Astrocyte of the spinal cord (primary cell): Measurements from ENCODE around the gene TSPO.
"Not testable (repeated sequence)": the region's sequence is repeated elsewhere in the genome, so short reads cannot be mapped to it uniquely, and the experiment has no call there.

Experiments used
- DNase-seq: peaks from one replicate; pipeline ENCODE4 v3.0.0; 2011; ENCODE audit warnings: low read depth, low spot score
- H3K4me3 ChIP-seq: 2 replicates; pipeline ENCODE4 v1.5.1; 2011; ENCODE audit warnings: low read depth, mild to moderate bottlenecking, low read length, moderate library complexity
- CTCF ChIP-seq: IDR thresholded peaks from 2 replicates; pipeline ENCODE4 v1.5.1; 2012; ENCODE audit warnings: low read depth, mild to moderate bottlenecking, low read length, inconsistent platforms
- in situ Hi-C: cut with HindIII; loops from 2 replicates; pipeline ENCODE4 v1.10.0; 2017; ENCODE audit warnings: low sequenced_read_pairs

TSPO gene

GRCh38 chr22:43142880-43143562 is 8.3 kb upstream of the TSPO start, which contains the start of gene MCAT:
Gene MCAT (minus strand): TSS chr22:43143398. CDS start chr22:43143348, 50 bp downstream.
- in situ Hi-C loops, result no loop called here
- TF ChIP-seq CTCF, result no peak
- peak within 1 kb of the TSS; percentile 84 for H3K4me3 ChIP-seq
- DNase-seq, result peak; percentile 76

DNA sequence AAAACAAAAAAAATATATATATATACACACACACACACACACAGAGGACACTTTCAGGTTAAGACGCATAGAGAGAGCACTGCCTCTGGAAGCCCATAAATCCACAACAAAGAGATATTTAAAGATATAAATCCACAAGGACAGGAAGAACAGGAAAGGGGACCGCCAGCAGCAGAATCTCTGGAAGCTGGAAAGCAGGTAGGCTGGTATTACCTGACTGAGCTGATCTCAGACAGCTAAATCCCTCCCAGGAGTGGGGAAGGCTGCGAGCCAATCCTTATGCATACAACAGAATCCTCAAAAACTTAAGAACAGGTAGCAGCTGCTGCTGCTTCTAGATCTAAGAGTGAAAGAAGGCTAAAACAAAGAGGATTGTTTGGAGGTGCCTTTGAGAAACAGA is 6.4 kb upstream of the TSPO start:
- no peak for DNase-seq
- in situ Hi-C loops, result no loop called here
- no peak overlapping the region for H3K4me3 ChIP-seq
- TF ChIP-seq CTCF, result no peak

DNA sequence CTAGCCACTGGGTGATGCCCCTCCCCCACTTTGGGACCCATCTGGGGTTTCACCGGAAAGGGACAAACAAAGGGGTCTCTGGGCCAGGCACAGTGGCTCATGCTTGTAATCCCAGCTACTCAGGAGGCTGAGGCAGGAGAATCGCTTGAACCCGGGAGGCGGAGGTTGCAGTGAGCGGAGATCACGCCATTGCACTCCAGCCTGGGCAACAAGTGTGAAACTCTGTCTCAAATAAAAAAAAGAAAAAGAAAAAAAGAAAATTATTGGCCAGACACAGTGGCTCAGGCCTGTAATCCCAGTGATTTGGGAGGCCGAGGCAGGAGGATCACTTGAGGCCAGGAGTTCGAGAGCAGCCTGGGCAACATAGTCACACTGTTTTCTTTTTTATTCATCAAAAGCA is 6.0 kb upstream of the TSPO start:
- in situ Hi-C loops, DNase-seq, H3K4me3 ChIP-seq: not testable (repeated sequence)

DNA sequence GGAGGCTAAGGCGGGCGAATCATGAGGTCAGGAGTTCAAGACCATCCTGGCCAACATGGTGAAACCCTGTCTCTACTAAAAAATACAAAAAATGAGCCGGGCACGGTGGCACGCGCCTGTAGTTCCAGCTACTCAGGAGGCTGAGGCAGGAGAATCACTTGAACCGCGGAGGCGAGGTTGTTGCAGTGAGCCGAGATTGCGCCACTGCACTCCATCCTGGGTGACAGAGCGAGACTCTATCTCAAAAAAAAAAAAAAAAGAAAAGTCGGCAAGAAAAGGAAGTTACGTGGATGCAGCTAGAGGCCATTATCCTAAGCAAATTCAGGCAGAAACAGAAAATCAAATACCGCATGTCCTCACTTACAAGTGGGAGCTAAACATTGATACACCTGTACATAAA is 5.0 kb upstream of the TSPO start:
- in situ Hi-C loops, DNase-seq, H3K4me3 ChIP-seq: not testable (repeated sequence)

DNA sequence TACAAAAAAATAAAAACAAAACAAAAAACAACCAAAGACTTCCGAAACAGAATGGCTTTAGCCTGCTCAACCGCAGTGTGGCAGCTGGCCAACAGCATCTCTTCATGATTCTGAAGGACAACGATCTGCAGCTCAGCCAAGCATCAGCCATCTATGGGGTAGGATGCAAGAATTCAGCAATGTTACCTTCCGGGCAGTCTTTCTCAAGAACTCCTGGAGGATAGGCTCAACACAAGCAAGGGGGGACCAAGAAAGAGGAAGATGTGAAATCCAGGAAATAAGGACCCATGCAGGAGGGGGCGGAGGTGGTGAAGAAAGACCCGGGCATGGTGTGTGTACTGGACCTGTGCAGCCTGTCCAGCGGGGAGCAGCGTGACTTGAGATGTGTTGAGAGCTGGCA is 3.5 kb upstream of the TSPO start:
- in situ Hi-C loops, result no loop called here
- DNase-seq, result no peak
- no peak for TF ChIP-seq CTCF
- H3K4me3 ChIP-seq, result no peak overlapping the region

- TF ChIP-seq CTCF, result no peak
- no peak overlapping the region for H3K4me3 ChIP-seq
- DNase-seq, result no peak
- in situ Hi-C loops, result no loop called here
These were observed 2.8 kb upstream of the TSPO start for GRCh38 chr22:43148581-43148980.

DNA sequence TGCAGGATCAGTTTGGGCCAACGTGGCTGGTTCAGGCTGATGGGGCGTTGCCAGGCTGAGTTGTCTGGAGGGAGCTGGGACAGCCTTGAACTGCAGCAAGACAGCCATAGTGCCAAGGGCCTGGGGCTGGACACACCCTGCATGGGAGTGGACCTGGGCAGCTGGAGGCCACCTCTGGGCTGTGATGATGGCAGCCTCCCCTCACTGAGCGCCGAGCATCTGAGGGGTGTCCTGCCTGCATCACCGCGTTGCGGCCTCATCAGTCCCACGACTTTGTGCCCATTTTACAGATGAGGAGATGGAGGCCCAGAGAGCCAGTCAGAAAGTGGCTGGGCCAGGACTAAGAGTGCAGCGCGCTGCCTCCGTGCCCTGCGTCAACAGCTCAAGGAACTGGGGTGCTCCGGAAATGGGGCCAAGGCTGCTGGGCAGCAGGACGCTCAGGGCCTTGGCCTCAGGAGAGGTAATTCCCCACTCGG is 590 bp upstream of the TSPO start:
- in situ Hi-C loops, result no loop called here
- no peak for DNase-seq
- H3K4me3 ChIP-seq, result peak overlapping the region; percentile 70
- TF ChIP-seq CTCF, result no peak

DNA sequence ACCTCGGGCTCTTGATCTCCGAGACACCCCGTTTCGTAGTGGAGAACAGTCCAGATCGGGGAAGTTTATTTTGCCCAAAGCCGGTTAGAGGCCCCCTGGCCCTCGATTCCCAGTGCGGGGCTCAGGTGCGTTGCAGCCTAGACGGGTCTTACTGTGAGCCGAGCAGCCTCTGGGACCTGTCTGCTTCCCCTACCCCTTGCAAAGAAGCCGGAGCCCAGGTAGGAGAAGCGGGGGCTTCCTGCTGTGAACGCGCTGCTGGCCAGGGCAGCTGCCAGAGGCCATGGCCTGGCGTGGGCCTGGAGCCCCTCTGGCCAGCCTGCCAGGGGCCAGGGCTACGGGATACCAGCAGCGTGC is 621 bp downstream of the TSPO start:
- no peak for DNase-seq
- no peak for TF ChIP-seq CTCF
- H3K4me3 ChIP-seq, result peak overlapping the region; percentile 70
- in situ Hi-C loops, result no loop called here
